Colonic mucosa (tissue), 4 donors: ENCODE data around the gene GNL3L. TPM values are rescaled to one million over a fixed set of nuclear protein-coding genes. Genes with fewer than 3 reads are reported as not detected.
"Not testable (repeated sequence)": the region's sequence is repeated elsewhere in the genome, so short reads cannot be mapped to it uniquely, and the experiment has no call there.

Experiments used
- DNase-seq: peaks from one replicate; pipeline ENCODE4 v3.0.0-alpha.2; 2020
- H3K27ac ChIP-seq: fragments of 200-600 bp; one replicate; pipeline ENCODE4 v1.8.0; 2021
- H3K27me3 ChIP-seq: fragments of 200-600 bp; one replicate; pipeline ENCODE4 v1.8.0; 2021
- H3K36me3 ChIP-seq: fragments of 200-600 bp; one replicate; pipeline ENCODE4 v1.8.0; 2021
- H3K4me1 ChIP-seq: fragments of 200-600 bp; one replicate; pipeline ENCODE4 v1.8.0; 2021; ENCODE audit warnings: mild to moderate bottlenecking
- H3K4me3 ChIP-seq: fragments of 200-600 bp; one replicate; pipeline ENCODE4 v1.8.0; 2021
- H3K9ac ChIP-seq, 2 donors: one replicate each; pipeline ENCODE4 v1.7.0; 2013; ENCODE audit warnings: control low read depth in 2 of 2, low read depth in 2 of 2, low read length in 2 of 2
- H3K9me3 ChIP-seq: fragments of 200-600 bp; one replicate; pipeline ENCODE4 v1.8.0; 2021
- intact Hi-C: fragments of 100-400 bp; cut with DNase I; formaldehyde crosslinking; loops from one replicate; pipeline ENCODE4 v1.14.1; 2022
- total RNA-seq, 2 donors: library from RNA; stranded (reverse); fragmentation: NEBNext Ultra II Directional in 1 of 2; extraction: Animal tissue kit (Norgen Biotek cat#: 25700) in 1 of 2; gene quantifications; one replicate each; pipeline ENCODE4 v1.2.1, GENCODE V29; 2021
- TF ChIP-seq, protein P1 (sequence below): fragments of 200-600 bp; IDR thresholded peaks from one replicate; pipeline ENCODE4 v1.8.0; 2022; ENCODE audit warnings: antibody characterized with exemption, mild to moderate bottlenecking
- donor health status: healthy.
- donor health status: DM: no; HTN: no; CAD: no.
- donor health status: DM: no; HTN: no; CAD: no.

The GNL3L gene
- total RNA-seq, 2 donors from 2014 or later, result 23.5 to 38.3 TPM

DNA sequence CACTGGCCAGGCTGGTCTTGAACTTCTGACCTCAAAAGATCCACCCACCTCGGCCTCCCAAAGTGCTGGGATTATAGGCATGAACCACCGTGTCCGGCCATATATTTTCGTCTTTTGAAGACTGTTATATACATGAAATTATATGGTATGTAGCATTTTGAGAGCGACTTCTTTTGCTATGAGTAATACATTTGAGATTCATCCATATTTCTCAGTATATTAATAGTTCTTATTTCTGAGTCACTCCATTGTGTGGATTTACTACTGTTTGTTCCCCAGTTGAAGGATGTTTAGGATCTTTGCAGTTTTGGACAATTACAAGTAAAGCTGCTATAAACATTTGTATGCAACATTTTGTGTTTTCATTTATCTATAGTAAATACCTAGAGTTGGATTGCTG lies 34.9 kb downstream of the GNL3L start:
- Histone ChIP-seq H3K36me3 (no peaks in the 10 kb centered on the region), H3K9ac (no peak overlapping the region), H3K9me3 (no peaks in the 10 kb centered on the region), H3K4me3 (no peak overlapping the region), H3K27me3 (no peaks in the 10 kb centered on the region), H3K4me1 (no peaks in the 10 kb centered on the region), H3K27ac (no peak overlapping the region)
- TF ChIP-seq, protein P1, sequence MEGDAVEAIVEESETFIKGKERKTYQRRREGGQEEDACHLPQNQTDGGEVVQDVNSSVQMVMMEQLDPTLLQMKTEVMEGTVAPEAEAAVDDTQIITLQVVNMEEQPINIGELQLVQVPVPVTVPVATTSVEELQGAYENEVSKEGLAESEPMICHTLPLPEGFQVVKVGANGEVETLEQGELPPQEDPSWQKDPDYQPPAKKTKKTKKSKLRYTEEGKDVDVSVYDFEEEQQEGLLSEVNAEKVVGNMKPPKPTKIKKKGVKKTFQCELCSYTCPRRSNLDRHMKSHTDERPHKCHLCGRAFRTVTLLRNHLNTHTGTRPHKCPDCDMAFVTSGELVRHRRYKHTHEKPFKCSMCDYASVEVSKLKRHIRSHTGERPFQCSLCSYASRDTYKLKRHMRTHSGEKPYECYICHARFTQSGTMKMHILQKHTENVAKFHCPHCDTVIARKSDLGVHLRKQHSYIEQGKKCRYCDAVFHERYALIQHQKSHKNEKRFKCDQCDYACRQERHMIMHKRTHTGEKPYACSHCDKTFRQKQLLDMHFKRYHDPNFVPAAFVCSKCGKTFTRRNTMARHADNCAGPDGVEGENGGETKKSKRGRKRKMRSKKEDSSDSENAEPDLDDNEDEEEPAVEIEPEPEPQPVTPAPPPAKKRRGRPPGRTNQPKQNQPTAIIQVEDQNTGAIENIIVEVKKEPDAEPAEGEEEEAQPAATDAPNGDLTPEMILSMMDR, result no peak
- intact Hi-C loops, result no loop called here
- no peak for DNase-seq

DNA sequence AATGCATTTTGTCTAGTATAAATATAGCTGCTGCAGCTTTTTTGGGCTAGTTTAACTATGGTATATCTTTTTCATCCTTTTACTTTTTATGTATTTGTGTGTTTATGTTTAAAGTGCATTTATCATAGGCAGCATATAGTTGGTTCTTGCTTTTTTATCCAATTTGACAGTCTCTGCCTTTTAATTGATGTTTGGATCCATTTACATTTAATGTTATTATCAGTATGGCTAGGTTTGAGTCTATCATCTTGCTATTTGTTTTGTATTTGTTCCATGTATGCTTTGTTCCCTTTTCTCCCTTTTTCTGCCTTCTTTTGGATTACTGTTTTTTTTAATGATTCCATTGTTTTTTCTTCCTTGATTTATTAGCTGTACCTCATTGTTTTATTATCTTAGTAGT lies 40.3 kb downstream of the GNL3L start:
- intact Hi-C loops, result no loop called here
- H3K9ac ChIP-seq, result no peak overlapping the region
- DNase-seq, result no peak
- no peak overlapping the region for H3K4me3 ChIP-seq
- H3K4me1 ChIP-seq, result no peaks in the 10 kb centered on the region
- TF ChIP-seq, protein P1, result no peak
- no peak overlapping the region for H3K27ac ChIP-seq
- no peaks in the 10 kb centered on the region for H3K27me3 ChIP-seq
- H3K36me3 ChIP-seq, result no peaks in the 10 kb centered on the region
- no peaks in the 10 kb centered on the region for H3K9me3 ChIP-seq

DNA sequence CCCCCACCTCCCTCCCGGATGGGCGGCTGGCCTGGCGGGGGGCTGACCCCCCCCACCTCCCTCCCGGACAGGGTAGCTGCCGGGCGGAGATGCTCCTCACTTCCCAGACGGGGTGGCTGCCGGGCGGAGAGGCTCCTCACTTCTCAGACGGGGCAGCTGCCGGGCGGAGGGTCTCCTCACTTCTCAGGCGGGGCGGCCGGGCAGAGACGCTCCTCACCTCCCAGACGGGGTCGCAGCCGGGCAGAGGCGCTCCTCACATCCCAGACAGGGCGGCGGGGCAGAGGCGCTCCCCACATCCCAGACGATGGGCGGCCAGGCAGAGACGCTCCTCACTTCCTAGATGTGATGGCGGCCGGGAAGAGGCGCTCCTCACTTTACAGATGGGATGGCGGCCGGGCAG lies 42.6 kb downstream of the GNL3L start:
- H3K4me1 ChIP-seq, H3K9ac ChIP-seq, H3K36me3 ChIP-seq, H3K4me3 ChIP-seq, intact Hi-C loops, H3K9me3 ChIP-seq, H3K27me3 ChIP-seq, DNase-seq, H3K27ac ChIP-seq: not testable (repeated sequence)

DNA sequence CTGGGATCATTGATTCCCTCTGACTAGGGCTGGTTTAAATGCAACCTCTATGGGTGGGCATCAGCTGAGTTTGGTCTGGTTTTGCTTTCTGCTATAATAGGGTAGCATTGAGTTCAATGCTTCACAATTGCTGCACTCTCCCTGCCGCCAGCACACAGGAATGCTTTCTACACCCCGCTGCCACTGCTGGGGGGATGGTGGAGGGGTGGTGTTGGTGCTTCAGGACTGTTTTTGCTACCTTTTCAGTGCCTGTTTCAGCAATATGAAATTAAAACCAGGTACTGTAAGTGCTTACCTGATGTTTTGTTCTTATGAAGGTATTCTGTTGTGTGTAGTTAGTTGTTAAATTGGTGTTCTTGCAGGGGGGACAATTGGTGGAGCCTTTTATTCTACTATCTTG lies 67.7 kb downstream of the GNL3L start:
- Histone ChIP-seq H3K4me3 (no peak overlapping the region), H3K27me3 (no peaks in the 10 kb centered on the region), H3K9me3 (no peaks in the 10 kb centered on the region), H3K27ac (no peak overlapping the region), H3K9ac (no peak overlapping the region), H3K4me1 (no peaks in the 10 kb centered on the region), H3K36me3 (no peaks in the 10 kb centered on the region)
- DNase-seq, result no peak
- TF ChIP-seq, protein P1, result no peak
- intact Hi-C loops, result no loop called here

DNA sequence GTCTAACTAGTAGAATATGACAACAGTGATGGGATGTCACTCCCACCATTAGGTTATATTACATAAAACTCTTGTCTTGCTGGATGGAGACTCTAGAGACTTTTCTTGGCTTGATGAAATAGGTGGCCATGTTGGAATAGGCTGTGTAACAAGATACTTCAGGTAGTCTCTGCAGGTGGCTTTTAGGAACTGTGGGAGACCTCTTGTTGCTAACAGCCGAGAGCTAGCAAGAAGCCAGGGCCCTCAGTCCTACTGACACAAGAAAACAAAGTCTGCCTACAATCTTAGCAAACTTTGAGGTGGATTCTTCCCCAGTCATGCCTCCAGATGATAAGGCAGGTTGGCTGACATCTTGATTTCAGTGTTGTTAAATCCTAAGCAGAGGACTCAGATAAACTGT lies 72.5 kb downstream of the GNL3L start:
- TF ChIP-seq, protein P1, result no peak
- no peak overlapping the region for H3K27ac ChIP-seq
- DNase-seq, result no peak
- no peaks in the 10 kb centered on the region for H3K9me3 ChIP-seq
- H3K9ac ChIP-seq, result no peak overlapping the region
- no peaks in the 10 kb centered on the region for H3K36me3 ChIP-seq
- intact Hi-C loops, result no loop called here
- no peak overlapping the region for H3K4me3 ChIP-seq
- H3K27me3 ChIP-seq, result no peaks in the 10 kb centered on the region
- no peaks in the 10 kb centered on the region for H3K4me1 ChIP-seq

Other genes with a start within 250 kb of the GNL3L start
- under 1 TPM; 0.12 to 0.24 TPM for gene WNK3, start 172.2 kb upstream of the GNL3L start, total RNA-seq
- 10 to 100 TPM; 32.9 to 44.5 TPM for gene TSR2, start 89.8 kb upstream of the GNL3L start, total RNA-seq
- gene FGD1, start 34.0 kb upstream of the GNL3L start, total RNA-seq, result 1 to 10 TPM; 4.9 to 5.5 TPM